HG02943 (cell line): ENCODE data around the gene COL6A3.
"Not testable (repeated sequence)": the region's sequence is repeated elsewhere in the genome, so short reads cannot be mapped to it uniquely, and the experiment has no call there.

ENCODE experiments used
- ATAC-seq: cut with Tn5 transposase; IDR thresholded peaks from one replicate; pipeline ENCODE4 v1.9.1; 2021; ENCODE audit warnings: mild to moderate bottlenecking, low read depth, moderate library complexity; ENCODE audit not compliant: unreplicated experiment

COL6A3 gene

GRCh38 chr2:237418300-237418699 is 4.3 kb upstream of the COL6A3 start:
- no peak for ATAC-seq

DNA sequence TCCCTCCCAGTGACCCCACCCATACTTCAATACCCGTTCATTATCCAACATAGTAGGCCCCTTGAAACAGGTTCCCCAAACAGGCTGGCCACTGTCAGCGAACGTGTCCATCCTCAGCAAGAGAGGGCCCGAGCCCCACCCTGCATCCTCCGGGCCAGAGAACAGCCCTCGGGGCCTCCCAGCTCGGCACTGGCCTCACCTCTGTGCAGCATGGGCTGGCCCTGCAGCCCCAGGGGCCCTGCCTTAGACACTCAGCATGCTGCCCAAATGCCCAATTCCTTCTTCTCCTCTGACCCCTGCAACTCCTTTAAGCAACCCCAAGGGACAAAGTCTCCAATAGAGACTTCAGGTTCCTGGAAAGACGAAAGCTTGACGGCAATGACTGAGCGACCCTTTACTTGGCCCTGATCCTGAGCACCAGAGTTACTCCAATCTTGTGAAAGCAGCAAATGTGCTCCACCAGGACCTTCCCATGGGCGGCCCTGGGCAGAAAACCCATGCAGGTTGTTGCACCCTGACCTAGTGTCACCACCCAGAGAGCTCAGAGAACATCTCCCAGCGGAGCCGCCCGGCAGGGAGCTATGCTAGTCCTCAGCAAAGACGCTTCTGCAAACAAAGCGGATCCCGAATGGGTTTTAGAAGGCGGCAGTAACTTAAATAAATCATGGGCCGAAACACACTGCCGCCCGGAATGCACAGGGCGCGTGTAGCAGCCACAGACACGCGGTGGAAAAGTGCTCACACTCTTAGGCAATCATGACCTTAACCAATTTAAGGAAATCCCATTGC is 782 bp downstream of the COL6A3 start:
- no peak for ATAC-seq

DNA sequence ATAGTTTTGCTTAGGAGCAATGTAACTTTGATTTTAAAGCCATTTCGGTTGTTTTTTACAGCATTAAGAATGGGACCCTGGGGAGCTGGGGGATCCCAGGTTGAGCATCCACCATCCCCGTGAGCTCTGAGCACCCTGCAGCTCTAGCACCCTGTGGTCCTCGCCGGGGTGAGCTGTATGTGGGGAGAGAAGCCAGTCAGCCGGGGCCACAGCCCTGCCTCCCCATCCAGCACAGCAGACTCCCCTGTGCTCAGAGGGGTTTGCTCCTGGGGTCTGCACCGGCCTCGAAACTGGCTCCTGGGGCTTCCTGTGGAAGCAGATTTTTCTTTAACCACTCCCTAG is 1.3 kb downstream of the COL6A3 start:
- no peak for ATAC-seq

- ATAC-seq, result no peak
Measured at GRCh38 chr2:237411683-237412423, 2.1 kb downstream of the COL6A3 start.

- no peak for ATAC-seq
Measured at GRCh38 chr2:237411092-237411601, 2.8 kb downstream of the COL6A3 start.

DNA sequence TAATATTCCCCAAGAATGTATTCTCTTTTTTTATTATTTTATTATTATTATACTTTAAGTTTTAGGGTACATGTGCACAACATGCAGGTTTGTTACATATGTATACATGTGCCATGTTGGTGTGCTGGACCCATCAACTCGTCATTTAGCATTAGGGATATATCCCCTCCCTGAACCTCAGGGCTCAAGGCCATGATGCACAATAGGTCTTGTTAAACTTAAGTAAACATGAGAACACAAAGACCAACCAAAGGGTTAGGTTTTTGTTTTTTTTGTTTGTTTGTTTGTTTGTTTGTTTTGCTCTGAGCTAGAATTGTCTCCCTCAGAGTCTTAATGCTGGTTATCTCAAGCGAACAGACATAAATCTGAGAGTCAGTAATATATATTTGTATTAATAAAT is 4.7 kb downstream of the COL6A3 start:
- ATAC-seq, result not testable (repeated sequence)

DNA sequence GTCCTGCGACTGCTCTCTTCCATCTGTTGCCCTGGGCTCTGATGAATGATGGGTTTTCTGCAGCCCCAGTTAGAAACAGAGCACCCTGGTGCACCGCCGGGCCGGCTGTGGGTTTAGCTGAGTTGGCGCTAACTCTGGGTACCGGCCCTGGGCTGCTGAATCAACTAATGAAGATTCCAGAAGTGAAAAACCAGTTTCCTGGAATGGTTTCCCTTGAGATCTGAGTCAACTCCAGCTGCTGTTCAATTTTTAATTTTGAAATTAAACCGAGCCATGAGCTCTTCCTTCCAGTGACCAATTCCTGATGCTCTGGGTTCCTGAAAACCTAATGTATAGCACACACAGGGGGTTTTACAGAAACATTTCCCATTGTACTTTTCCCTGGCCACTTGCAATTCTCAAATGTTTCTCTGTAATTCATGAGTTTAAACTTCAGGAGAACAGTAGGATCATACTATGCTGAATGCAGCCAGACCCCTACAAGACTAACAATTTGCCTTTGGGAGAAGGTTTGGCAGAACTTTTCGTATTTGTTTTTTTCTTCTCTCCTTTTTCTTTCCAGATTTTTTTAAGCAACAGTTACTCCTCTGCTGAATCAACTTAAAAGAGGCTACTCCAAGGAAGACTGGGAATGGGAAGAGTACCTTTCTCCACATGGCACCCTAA is 5.5 kb downstream of the COL6A3 start:
- no peak for ATAC-seq

DNA sequence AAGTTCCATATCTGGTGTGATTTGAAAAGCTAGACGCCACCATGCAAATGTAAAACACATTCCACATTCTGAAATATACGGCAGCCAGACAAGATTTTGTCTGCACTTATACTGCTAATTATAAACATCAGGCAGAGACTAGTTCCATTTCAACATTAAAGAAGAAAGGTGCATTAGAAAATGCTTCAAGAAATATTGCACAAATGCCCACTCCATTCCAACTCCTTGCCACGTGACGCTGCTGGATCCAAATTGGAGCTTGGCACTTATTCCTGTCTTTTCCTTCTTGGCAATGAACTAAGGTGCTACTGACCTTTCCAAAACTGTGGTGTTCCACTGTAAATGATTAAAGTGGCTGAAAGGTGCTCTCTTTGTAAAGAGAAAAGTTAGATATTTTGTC is 6.3 kb downstream of the COL6A3 start:
- no peak for ATAC-seq

DNA sequence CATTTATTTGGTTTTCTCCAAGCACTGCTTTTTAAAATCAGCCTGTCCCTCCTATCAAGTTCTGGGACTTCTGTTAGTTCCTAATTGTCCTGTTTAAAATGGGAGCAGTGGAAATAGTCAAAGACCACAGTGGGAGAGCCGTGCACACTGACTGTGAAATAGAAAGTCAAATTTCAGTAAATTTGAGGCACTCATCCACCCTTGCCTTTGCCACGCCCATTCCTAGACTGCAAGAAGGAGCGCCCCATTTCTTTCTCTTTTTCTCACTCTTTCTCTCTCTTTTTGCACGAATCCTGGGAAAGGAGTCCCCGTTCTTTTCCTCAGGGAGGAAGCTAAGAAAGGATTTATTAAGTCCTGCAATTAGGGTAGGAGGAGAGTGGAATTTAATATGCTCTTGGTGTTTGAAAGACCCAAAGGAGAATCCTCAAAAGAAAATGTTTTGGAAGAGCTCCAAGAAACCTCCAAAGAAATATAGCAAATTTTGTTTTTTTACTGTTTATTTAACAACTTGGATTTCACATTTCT is 7.5 kb downstream of the COL6A3 start:
- no peak for ATAC-seq

DNA sequence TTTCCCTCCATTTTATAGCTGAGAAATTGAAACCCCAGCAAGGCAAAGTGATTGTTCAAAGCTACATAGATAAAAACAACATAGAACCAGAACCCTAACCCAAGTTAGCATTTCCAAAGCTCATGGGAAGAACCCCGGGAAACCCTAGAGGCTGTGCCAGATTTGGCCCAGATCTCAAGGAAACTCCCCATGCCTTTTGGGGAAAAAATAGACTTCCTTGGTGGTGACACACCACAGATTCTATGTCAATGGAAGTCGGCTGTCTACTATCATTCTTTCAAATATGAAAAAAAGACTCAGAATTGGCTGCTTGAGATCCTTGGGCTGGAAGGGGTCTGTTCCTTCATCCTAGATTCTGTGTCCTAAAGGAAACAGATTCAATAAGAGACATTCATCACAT is 8.4 kb downstream of the COL6A3 start:
- ATAC-seq, result no peak

GRCh38 chr2:237405006-237405559 is 8.9 kb downstream of the COL6A3 start:
- ATAC-seq, result no peak

DNA sequence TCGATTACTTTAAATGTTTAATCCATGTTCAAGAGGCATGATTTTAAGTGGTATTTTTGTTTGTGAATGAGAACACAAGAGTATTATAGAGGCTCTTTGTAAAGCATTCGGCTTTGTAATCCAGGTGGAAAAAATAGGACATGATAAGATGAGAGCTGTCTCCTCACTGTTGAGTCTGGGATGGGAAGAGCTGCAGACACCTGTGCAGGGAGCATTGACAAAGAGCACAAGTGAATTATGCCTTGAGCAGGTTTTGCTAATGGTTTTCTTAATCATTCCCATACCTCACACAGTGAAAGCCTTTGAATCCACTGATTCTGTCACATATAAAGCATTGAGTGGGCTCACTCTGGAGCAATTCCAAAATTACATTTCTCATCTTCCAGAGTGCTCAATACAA is 9.6 kb downstream of the COL6A3 start:
- no peak for ATAC-seq

GRCh38 chr2:237403024-237403882 is 10.7 kb downstream of the COL6A3 start:
- no peak for ATAC-seq

GRCh38 chr2:237400199-237400598 is 13.8 kb downstream of the COL6A3 start:
- ATAC-seq, result no peak

DNA sequence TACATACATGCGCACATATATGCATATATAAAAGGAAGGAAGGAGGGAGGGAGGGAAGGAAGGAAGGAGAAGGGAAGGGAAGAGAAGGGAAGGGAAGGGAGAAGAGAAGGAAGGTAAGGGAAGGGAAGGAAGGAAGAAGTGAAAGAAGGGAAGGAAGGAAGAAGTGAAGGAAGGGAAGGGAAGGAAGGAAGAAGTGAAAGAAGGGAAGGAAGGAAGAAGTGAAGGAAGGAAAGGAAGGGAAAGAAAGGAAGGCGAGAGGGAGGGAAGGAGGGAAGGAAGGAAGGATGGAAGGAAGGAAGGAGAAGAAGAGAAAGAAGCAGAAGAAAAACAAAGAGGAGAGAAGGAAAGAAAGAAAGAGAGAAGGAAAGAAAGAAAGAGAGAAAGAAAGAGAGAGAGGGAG is 16.9 kb downstream of the COL6A3 start:
- no peak for ATAC-seq

GRCh38 chr2:237393523-237393922 is 20.4 kb downstream of the COL6A3 start:
- no peak for ATAC-seq

DNA sequence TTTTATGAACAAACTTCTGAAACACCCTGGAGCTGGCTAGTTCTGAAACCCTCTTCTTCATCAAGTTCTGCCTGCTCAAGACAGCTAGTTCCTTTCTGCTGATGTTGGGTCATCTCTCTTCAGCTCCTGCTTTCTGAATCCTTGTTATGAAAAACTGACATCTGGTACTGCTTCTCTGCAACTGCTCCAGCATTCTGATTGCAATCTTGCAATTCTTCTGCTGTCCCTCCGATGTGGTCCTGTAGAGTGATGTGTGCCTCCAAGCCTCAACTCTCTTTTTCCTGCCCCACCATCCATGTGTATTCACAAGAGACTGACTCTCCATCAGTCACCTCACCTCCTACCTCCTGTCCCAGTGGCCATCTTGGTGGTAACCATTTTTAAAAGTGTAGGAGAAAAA is 21.8 kb downstream of the COL6A3 start:
- no peak for ATAC-seq

DNA sequence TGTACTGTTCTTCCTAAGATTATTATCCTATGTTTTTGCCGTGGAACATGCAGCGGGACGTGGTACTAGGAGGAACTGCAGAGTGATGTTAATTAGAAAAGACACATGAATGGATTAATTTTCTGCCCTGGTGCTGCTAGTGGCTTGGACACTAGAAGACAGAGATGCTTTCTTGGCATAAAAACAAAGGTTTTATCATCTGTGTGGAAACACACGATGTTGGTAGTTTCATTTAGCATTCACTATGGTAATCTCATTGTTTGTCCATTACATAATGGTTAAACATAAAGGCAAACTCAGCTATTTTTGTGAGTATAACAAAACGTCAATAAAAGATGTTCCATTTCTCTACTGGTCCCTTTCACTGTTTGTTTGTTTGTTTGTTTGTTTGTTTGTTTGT is 22.8 kb downstream of the COL6A3 start:
- ATAC-seq, result no peak

DNA sequence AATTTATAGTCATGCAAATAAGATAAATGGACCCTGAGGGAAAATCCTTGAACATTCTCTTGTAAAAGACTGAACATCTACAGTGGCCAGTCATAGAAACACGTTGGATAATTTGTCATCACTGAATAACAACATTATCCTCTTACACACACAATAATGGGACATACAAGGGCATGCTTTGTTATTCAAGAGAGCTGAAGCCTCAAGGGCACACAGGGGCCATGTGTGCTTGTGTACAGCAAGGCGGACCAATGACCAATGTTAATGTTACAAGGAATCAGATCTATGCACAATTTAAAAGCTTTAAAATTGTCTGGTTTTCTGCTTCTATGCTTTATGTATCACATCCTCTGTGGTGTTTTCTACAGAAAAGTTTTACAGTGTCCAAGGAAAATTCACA is 23.7 kb downstream of the COL6A3 start:
- no peak for ATAC-seq

DNA sequence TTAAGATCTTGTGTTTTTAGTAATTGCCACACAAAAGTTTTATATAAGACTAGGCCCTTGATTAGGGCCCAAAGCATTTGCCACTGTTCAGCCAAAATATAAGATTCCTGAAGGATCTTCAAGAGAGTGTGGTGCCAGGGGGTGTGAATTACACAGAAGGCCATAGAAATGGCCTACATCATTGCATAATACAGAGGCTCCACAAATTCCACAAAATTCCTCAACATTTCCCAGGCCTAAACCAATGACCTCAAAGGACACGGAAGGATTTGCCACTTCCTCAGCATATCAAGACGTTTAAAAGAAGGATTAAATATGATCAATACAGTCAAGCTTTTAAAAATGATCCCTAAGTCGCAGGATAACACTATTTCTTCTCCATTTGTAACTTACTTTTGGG is 24.1 kb downstream of the COL6A3 start:
- no peak for ATAC-seq
